Suprapubic skin (tissue), 4 donors: ENCODE measurements around the gene KIF22. TPM values are rescaled to one million over a fixed set of nuclear protein-coding genes. Genes with fewer than 3 reads are reported as not detected.

Experiments
- DNase-seq, 2 donors: peaks; one replicate each; pipeline ENCODE4 v3.0.0-alpha.2; 2019; ENCODE audit warnings: low spot score in 2 of 2
- H3K27ac ChIP-seq: fragments of 200-600 bp; sonication (generic); one replicate; pipeline ENCODE4 v1.5.1; 2019
- H3K27me3 ChIP-seq: fragments of 200-600 bp; sonication (generic); one replicate; pipeline ENCODE4 v1.5.1; 2019
- H3K36me3 ChIP-seq: fragments of 200-600 bp; sonication (generic); one replicate; pipeline ENCODE4 v1.5.1; 2019
- H3K4me1 ChIP-seq: fragments of 200-600 bp; sonication (generic); one replicate; pipeline ENCODE4 v1.5.1; 2019
- H3K4me3 ChIP-seq: fragments of 200-600 bp; sonication (generic); one replicate; pipeline ENCODE4 v1.5.1; 2019; ENCODE audit warnings: mild to moderate bottlenecking
- H3K9me3 ChIP-seq: fragments of 200-600 bp; sonication (generic); one replicate; pipeline ENCODE4 v1.5.1; 2019
- EP300 ChIP-seq: sonication (generic); formaldehyde crosslinking; IDR thresholded peaks from one replicate; pipeline ENCODE4 v1.6.1; 2017; ENCODE audit warnings: antibody characterized with exemption
- POLR2A ChIP-seq, 2 donors: fragments of 450-650 bp; IDR thresholded peaks; one replicate each; pipeline ENCODE4 v1.6.1; 2017; ENCODE audit warnings: antibody characterized with exemption in 2 of 2, mild to moderate bottlenecking in 2 of 2, moderate library complexity in 2 of 2
- POLR2AphosphoS5 ChIP-seq, 3 donors: sonication (generic); formaldehyde crosslinking; IDR thresholded peaks; one replicate each; pipeline ENCODE4 v1.6.1; 2017; ENCODE audit warnings: antibody characterized with exemption in 3 of 3
- WGBS: methylation state at CpG from one replicate; pipeline ENCODE4 v1.1.5; 2018; 5-methylcytosine and 5-hydroxymethylcytosine counted together
- total RNA-seq, 4 donors: library from RNA; depleted of rRNA; stranded (reverse); fragments of >200 nt; gene quantifications; one replicate each; pipeline ENCODE4 v1.1.0, GENCODE V29; 2016
- TF ChIP-seq, protein P1 (sequence below), 2 donors: fragments of 200-600 bp in 1 of 2; fragments of 450-650 bp in 1 of 2; sonication (generic) in 1 of 2; IDR thresholded peaks; one replicate each; pipeline ENCODE4 v1.5.1; 2016 to 2019; ENCODE audit warnings: antibody characterized with exemption in 2 of 2, mild to moderate bottlenecking in 1 of 2, moderate library complexity in 1 of 2

Gene KIF22
- total RNA-seq, 4 donors from 2014 or later = 42.8 to 65.7 (median 55.1) TPM

DNA sequence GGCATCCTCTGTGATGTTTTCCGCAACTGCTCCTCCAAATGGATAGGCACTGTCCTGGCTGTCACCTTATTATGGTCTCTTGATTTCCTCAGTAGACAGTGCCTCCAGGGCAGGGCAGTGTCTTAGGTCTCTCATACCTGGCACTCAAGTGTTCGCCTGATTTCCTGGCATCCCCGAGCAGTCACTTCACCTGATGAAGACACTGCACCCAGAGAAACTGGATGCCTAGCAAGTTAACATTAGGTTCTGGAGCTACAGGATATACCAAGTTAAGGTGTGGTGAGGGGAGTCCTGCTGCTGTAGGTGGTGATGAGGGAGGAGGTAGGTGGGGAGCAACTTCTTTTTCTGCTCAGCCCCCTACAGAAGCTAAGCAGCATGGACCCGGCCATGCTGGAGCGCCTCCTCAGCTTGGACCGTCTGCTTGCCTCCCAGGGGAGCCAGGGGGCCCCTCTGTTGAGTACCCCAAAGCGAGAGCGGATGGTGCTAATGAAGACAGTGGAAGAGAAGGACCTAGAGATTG, 11.9 kb downstream of the KIF22 start:
- no peak for TF ChIP-seq POLR2AphosphoS5 (IDR thresholded peaks at IDR 0.05)
- no peak for TF ChIP-seq POLR2A (IDR thresholded peaks at IDR 0.05)
- TF ChIP-seq, protein P1, sequence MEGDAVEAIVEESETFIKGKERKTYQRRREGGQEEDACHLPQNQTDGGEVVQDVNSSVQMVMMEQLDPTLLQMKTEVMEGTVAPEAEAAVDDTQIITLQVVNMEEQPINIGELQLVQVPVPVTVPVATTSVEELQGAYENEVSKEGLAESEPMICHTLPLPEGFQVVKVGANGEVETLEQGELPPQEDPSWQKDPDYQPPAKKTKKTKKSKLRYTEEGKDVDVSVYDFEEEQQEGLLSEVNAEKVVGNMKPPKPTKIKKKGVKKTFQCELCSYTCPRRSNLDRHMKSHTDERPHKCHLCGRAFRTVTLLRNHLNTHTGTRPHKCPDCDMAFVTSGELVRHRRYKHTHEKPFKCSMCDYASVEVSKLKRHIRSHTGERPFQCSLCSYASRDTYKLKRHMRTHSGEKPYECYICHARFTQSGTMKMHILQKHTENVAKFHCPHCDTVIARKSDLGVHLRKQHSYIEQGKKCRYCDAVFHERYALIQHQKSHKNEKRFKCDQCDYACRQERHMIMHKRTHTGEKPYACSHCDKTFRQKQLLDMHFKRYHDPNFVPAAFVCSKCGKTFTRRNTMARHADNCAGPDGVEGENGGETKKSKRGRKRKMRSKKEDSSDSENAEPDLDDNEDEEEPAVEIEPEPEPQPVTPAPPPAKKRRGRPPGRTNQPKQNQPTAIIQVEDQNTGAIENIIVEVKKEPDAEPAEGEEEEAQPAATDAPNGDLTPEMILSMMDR (IDR thresholded peaks at IDR 0.05) = no peak
- no peak for TF ChIP-seq EP300
- 86% methylated on average over 8 of the region's 8 CpGs for WGBS

GRCh38 chr16:29804020-29804419, 13.5 kb downstream of the KIF22 start:
- Histone ChIP-seq H3K27me3 (no peaks in the 10 kb centered on the region), H3K4me3 (no peak overlapping the region), H3K9me3 (no peaks in the 10 kb centered on the region), H3K4me1 (peaks cover 33% of the 10 kb centered on the region), H3K36me3 (peaks cover 23% of the 10 kb centered on the region), H3K27ac (peak overlapping the region; percentile 97)
- 75% methylated on average over 8 of the region's 8 CpGs for WGBS
- no peak for DNase-seq
- no peak for TF ChIP-seq POLR2A (IDR thresholded peaks at IDR 0.05)
- TF ChIP-seq POLR2AphosphoS5 (IDR thresholded peaks at IDR 0.05) = no peak
- TF ChIP-seq, protein P1 (IDR thresholded peaks at IDR 0.05) = no peak
- no peak for TF ChIP-seq EP300

More for the DNA sequence above, 11.9 kb downstream of the KIF22 start:
- H3K4me1 ChIP-seq = peaks cover 18% of the 10 kb centered on the region
- no peak overlapping the region for H3K4me3 ChIP-seq
- peaks cover 39% of the 10 kb centered on the region for H3K36me3 ChIP-seq
- DNase-seq = no peak
- no peaks in the 10 kb centered on the region for H3K9me3 ChIP-seq
- H3K27ac ChIP-seq = no peak overlapping the region
- H3K27me3 ChIP-seq = no peaks in the 10 kb centered on the region

DNA sequence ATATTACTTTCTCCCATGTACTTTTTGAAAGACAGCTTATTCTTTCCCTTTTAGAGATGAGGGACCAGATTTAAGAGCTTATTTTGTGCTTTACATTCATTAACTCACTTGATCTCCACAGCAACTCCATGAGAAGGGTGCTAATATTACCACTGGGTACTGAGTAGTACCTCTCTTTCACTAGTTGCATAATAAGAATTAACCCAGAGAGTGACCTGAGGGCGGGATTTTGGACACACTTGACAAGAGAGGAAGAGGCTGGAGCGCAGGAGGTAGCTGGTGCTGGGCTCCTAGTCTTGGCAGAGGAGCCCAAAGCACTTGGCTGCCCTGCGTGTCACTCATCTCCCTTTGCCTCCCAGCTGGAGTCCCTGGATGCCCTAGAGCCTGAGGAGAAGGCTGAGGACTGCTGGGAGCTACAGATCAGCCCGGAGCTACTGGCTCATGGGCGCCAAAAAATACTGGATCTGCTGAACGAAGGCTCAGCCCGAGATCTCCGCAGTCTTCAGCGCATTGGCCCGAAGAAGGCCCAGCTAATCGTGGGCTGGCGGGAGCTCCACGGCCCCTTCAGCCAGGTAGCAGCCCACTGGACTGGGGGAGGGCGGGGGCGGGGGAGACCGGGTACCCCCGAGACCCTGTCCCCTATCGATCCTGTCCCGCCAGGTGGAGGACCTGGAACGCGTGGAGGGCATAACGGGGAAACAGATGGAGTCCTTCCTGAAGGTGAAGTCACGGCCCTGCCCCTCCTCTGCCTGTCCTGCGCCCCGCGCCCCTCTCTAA, 14.1 kb downstream of the KIF22 start:
- peak overlapping the region; percentile 97 for H3K27ac ChIP-seq
- 4% methylated on average over 6 of the region's 26 CpGs for WGBS
- peak in 1 of 2 donors; percentile 69 for DNase-seq
- H3K27me3 ChIP-seq = no peaks in the 10 kb centered on the region
- H3K36me3 ChIP-seq = peaks cover 22% of the 10 kb centered on the region
- TF ChIP-seq POLR2A (IDR thresholded peaks at IDR 0.05) (no peak), EP300 (no peak), POLR2AphosphoS5 (IDR thresholded peaks at IDR 0.05) (no peak)
- TF ChIP-seq, protein P1 (IDR thresholded peaks at IDR 0.05) = no peak
- H3K9me3 ChIP-seq = no peaks in the 10 kb centered on the region
- peak overlapping the region; percentile 89 for H3K4me3 ChIP-seq
- peaks cover 39% of the 10 kb centered on the region for H3K4me1 ChIP-seq

DNA sequence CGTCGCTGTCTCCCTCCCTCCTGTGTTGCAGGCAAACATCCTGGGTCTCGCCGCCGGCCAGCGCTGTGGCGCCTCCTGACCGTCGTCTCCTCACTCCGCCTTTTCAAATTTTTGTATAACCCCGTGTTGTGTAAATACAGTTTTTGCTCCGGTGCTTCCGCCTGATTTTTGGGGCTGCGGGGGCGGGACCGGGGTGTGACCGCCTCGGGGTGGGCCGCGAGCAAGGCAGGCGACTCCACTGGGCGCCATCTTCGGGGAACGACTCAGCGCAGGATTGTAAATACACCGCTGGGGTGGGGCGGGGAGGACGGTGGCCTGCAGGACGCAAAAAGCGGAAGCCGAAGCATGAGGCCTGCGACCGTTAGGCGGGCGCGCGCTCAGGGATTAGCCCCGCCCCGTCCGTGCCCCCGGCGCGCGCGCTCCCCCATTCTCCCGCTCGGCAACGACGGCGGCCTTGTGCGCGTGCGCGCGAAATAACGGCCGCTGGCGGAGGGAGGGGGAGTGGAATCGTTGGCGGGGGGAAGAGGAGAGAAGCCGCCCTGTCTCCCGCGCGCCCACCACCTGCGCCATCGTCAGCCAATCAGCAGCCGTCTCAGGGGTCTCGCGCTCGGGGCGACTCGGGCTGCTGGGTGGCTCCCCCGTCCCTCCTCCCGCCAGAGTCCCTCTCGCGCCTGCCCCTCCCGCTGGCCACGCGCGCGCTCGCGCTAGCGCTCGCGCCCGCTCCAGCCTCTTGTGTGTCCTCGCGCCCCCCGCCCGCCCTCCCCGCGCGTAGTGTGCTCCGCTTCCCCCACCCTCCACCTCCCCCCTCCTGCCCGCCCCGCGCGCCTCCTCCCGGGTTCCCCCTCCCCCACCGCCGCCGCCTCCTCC, 14.9 kb downstream of the KIF22 start:
- Histone ChIP-seq H3K36me3 (peaks cover 21% of the 10 kb centered on the region), H3K4me1 (peaks cover 47% of the 10 kb centered on the region)

More for the DNA sequence above, 14.9 kb downstream of the KIF22 start:
- peak; percentile 99 for DNase-seq
- WGBS = 1% methylated on average over 24 of the region's 103 CpGs
- H3K4me3 ChIP-seq = peak overlapping the region; percentile 89
- no peaks in the 10 kb centered on the region for H3K9me3 ChIP-seq
- TF ChIP-seq POLR2A (IDR thresholded peaks at IDR 0.05) (peak; percentile 44 to 80), POLR2AphosphoS5 (IDR thresholded peaks at IDR 0.05) (peak in 2 of 3 donors; percentile 83 to 98), EP300 (no peak)
- TF ChIP-seq, protein P1 (IDR thresholded peaks at IDR 0.05) = no peak
- H3K27me3 ChIP-seq = no peaks in the 10 kb centered on the region
- peak overlapping the region; percentile 97 for H3K27ac ChIP-seq
